SK-MEL-5 (cell line): ENCODE results near the gene CLDN18. TPM values are rescaled to one million over a fixed set of nuclear protein-coding genes. Genes with fewer than 3 reads are reported as not detected.

Source experiments
- DNase-seq: peaks from one replicate; pipeline ENCODE4 v3.0.0-alpha.2; 2016; ENCODE audit warnings: low read depth, low spot score
- in situ Hi-C: cut with HindIII; loops from 2 replicates; pipeline ENCODE4 v1.10.0; 2016; ENCODE audit warnings: low sequenced_read_pairs, high pct_unique_total_duplicates, low pct_unique_long_range_greater_than_20kb
- total RNA-seq: library from RNA; depleted of rRNA; stranded (reverse); fragments of >200 nt; shearing (Covaris generic); gene quantifications from 2 replicates; pipeline ENCODE4 v1.2.3, GENCODE V29; 2014

CLDN18 gene
- total RNA-seq, 1 experiment from 2014 or later: not detected

DNA sequence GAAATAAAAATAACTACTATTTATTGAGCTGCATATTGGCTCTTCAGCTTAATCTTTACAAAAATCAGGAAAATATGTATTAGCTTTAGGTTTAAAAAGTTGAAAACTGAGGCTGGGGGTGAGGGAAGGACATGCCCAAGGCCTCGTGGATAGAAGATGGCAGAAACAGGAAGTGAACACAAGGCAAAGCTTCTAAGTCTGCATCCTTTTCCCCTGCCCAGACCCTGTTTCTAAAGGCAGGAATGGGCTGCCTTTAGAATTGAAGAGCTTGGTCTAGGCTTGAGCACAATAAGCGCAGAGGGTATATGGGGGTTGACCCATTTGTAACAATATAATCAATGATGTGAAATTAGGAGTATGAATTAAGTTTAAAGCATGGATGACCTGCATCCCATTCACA, 6.1 kb downstream of the CLDN18 start:
- DNase-seq: no peak
- in situ Hi-C loops: no loop called here

DNA sequence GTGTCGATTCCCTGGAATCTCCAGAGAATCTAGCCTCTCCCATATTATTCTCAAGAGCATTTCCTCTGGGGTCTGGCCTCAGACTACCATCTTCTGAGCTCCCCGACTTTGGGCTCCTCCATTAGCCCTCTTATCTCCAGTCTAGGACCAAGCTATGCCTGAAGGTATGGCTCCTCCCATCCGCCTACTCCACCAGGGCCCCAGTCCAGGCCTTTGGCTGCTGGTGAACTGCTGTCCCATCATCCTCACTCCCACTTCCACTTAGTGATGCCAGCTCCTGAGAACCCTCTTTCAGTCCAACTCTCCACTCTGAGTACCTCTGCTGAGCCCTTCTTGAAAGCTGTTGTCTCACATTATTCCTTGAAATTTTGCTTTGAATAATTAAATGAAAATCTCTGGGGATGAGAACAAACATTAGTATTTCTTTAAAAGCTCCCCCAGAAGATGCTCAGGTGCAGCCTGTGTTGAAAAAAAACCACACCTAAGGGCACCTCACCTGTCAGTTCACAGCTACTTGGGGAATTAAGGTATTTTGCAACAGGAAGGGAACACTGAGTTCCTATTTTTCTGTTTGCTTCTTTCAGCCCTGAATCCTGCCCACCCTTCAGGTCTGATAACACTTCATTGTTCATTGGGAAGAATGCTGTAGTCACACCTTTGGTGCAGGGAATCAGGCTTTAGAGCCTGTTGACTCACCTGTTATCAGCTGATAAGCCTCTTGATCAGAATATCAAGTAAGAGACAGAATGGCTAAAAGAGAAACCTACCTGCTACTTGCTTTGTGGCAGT, 9.5 kb downstream of the CLDN18 start:
- in situ Hi-C loops: no loop called here
- DNase-seq: no peak

DNA sequence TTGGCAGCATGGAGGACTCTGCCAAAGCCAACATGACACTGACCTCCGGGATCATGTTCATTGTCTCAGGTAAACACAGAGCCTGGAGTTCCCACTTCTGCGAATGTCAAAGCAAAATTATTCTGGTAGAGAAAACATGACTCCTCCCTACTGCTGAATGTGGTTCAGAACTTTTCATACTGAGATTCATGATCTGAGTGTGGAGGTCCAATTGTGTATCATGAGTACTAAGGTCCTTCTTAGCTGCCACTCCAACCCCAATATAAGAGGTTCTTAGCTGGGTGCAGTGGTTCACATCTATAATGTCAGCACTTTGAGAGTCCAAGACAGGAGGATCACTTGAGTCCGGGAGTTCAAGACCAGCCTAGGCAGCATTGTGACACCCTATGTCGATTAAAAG, 13.8 kb downstream of the CLDN18 start:
- DNase-seq: no peak
- in situ Hi-C loops: no loop called here

DNA sequence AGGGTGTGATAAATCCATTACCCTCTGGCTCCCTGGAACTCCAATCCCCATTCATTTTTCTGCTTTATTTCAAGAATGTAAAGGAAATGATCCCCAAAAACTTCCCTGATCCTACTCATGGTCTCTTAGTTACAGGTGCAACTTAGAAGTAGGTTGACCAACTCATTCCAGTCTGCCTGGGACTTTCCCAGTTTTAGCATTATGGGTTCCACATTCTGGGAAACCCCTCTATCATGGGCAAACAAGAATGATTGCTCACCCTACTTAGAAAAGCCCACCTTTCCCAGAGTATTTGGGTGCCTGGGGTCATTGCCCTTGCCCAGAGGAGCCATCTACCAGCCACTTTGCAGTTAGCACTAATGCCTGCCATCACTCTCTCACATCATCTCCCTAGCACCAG, 15.6 kb downstream of the CLDN18 start:
- in situ Hi-C loops: no loop called here

DNA sequence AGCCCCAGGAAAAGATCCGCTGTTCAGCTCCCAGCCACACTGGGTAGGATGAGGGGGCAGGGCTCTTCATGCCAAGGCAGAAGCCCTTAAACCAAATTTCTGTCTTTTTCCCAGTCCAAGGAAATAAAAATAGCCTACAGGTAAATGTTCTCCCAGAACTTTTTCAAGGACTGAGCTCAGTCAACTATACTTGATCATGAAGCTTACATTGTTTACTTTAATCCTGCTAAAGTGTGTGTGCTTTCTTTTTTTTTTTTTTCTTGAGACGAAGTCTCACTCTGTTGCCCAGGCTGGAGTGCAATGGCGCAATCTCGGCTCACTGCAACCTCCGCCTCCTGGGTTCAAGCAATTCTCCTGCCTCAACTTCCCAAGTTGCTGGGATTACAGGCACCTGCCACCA, 17.9 kb downstream of the CLDN18 start:
- in situ Hi-C loops: no loop called here
- no peak for DNase-seq

More for the DNA sequence above, 15.6 kb downstream of the CLDN18 start:
- DNase-seq: no peak

DNA sequence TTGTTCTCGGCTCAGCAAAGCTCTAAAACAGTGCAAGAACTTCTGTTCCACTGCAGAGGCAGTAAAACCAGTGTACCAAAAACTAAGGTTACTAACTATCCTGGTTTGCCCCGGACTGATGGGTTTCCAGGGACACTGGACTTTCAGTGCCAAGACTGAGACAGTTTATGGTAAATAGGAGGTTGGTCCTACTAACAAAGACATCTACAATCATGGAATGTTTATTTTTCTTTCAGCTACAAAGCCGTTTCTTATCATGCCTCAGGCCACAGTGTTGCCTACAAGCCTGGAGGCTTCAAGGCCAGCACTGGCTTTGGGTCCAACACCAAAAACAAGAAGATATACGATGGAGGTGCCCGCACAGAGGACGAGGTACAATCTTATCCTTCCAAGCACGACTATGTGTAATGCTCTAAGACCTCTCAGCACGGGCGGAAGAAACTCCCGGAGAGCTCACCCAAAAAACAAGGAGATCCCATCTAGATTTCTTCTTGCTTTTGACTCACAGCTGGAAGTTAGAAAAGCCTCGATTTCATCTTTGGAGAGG, 20.8 kb downstream of the CLDN18 start:
- in situ Hi-C loops: no loop called here
- no peak for DNase-seq

DNA sequence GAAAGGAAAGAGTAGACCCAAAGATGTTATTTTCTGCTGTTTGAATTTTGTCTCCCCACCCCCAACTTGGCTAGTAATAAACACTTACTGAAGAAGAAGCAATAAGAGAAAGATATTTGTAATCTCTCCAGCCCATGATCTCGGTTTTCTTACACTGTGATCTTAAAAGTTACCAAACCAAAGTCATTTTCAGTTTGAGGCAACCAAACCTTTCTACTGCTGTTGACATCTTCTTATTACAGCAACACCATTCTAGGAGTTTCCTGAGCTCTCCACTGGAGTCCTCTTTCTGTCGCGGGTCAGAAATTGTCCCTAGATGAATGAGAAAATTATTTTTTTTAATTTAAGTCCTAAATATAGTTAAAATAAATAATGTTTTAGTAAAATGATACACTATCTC, 21.6 kb downstream of the CLDN18 start:
- no peak for DNase-seq
- in situ Hi-C loops: no loop called here

DNA sequence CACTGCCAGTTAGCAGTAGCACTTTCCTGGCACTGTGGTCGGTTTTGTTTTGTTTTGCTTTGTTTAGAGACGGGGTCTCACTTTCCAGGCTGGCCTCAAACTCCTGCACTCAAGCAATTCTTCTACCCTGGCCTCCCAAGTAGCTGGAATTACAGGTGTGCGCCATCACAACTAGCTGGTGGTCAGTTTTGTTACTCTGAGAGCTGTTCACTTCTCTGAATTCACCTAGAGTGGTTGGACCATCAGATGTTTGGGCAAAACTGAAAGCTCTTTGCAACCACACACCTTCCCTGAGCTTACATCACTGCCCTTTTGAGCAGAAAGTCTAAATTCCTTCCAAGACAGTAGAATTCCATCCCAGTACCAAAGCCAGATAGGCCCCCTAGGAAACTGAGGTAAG, 22.6 kb downstream of the CLDN18 start:
- no peak for DNase-seq
- in situ Hi-C loops: no loop called here

DNA sequence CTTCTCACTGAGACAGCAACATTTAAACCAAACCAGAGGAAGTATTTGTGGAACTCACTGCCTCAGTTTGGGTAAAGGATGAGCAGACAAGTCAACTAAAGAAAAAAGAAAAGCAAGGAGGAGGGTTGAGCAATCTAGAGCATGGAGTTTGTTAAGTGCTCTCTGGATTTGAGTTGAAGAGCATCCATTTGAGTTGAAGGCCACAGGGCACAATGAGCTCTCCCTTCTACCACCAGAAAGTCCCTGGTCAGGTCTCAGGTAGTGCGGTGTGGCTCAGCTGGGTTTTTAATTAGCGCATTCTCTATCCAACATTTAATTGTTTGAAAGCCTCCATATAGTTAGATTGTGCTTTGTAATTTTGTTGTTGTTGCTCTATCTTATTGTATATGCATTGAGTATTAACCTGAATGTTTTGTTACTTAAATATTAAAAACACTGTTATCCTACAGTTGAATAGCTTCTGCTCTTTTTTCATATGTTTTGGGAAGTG, 23.3 kb downstream of the CLDN18 start:
- in situ Hi-C loops: no loop called here
- DNase-seq: no peak

DNA sequence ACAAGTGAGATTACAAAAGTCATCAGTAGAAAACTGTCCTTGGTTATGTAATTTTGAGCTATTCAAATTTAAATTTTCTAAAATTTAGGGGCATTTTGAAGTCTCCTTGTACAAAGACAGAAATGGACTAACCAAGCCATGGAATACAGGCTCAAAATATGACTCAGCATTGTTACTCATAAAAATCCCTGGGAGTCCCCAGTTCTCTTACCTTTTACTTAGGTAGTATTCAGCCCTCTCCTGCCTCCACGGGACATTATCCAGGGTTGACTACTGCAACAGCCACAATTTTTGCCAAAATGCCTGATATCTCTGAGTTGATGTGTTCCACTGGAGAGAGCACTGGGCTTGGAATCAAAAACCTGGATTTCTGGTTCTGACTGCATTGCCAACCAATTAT, 25.0 kb downstream of the CLDN18 start:
- no peak for DNase-seq
- in situ Hi-C loops: no loop called here

DNA sequence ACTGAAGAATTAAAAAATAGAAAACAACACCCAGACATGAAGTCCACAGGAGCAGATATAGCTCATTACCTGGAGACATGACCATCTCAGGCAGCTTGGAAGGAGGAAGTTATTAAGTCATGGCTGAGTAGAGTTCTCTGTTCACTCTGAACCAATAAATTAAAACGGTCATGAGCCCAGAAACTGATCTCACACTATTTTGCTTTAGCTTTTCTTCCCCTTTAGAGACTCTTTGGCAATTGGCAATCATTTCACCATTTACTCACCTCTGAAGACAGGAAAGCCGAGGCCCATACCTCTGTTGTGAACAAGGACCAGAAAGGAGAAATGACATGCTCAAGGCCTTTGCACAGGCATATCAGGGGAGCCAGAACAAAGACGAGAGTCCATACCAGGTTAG, 26.6 kb downstream of the CLDN18 start:
- in situ Hi-C loops: no loop called here
- no peak for DNase-seq

DNA sequence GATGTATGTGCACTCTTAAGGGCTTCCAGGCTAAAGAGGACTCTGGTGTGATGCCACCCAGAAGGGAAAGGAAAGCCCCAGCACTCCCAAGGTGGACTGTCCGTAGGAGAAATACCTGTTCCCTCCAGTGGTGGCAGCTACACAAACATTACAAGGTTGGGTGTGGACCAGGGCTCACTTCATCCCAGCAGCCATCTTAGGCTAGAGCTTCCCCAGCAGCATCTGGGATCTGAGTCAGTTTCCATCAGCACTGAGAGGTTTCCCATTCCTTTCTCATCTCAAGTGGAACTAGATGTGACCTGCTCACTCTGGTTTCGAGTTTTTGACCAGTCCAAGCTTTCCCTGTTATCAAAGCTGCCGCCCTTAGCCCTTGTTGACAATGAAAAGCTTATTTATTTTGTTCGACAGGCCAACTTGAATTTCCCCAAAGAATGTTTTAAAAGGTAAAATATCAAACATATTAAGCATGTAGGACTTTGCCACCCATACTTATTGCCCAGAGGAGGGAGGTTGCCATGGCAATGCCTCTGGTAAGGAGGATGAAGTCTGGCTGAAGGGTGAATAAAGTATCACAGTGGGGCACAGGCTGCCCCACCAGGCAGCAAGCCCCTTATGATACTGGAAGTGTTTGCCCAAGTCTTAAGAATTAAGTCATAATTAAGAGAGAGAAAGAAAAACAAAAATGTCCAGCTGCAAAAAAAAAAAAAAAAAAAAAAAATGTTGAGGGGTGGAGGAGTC, 28.9 kb downstream of the CLDN18 start:
- DNase-seq: no peak
- in situ Hi-C loops: no loop called here

DNA sequence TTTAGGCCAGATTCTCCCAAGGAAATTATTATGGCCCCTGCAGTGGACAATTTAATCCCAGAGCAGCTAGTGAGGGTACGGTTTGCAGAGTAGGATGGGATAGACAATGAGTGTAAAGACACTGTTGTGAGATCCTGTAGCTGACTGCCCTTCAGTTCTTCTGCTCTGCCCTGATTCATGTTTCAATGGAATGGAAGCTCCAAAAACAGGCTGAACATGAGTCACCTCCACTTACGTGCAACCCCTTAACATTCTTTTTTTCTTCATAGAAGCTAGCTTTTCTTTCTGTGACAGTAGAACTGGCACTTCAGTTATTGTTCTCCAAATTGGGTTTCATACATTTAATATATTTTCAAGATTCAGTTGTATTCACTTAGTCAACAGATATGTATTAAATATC, 32.1 kb downstream of the CLDN18 start:
- DNase-seq: no peak
- in situ Hi-C loops: no loop called here

DNA sequence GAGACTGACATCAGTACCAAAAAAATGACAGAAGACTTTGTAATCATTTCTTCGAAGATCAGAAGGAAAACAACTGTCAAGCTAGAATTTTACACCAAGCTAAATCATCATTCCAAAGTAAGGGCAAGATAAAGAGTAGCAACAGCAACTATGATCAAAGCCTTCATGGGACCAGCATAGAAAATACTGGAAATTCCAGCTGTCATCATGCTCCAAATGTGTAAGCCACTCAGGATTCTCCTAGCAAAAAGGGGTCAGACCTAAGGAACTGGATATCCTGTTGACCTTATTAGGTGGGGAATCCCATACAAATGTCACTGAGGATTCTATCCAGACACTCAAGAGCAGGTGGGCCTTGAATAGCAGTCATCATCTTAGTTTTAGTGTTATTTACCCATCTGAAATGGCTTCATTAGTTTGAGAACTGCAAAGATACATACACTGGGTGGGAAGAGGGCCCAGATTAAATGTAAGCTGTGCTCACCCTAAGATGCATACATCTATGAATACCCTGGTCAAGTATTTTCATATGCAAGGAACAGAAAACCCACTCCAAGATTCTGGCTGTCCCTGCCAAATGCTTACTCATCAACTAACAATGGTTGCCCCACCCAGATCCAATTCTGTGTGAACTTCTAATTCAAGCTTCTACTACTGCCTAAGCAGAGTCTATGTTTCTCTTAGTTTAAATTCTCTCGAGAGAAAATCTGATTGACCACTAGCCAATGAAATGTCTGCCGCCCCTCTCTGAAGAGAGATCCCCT, 33.5 kb downstream of the CLDN18 start:
- in situ Hi-C loops: no loop called here
- no peak for DNase-seq

DNA sequence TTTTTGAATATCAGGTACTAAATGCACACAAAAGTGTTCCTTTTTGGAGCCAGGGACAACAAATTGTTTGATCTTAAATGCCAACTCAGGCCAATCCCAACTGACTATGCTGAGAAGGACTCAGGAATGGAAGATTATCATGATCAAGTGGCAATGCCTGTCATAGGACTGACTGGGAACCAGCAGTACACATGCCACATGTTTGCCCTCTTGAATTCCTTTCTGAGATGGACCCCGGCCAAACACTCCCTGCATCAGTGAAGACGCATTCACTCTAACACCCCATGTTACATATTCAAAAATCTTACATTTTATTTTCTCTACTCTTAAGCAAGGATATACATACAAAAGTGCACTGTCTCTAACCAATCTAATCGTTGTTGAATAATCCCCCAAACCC, 36.1 kb downstream of the CLDN18 start:
- in situ Hi-C loops: no loop called here
- no peak for DNase-seq

DNA sequence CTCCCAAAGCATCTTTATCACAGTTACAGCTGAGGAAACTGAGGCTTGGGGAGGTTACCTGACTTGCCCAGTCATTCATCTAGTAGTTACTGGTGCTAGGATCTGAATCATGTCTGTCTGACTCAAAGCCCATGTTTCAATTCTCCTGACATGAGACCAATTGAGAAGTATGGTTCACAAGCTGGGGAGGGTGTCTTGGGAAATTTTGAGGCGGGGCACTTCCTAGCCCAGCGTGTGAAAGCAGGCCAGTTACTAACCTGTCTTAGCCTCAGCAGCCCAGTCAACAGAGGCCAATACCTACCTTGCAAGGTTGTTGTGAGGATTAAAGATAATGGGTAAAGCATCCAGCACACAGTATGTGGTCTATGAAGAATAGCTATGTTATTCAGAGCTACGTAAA, 37.0 kb downstream of the CLDN18 start:
- no peak for DNase-seq
- in situ Hi-C loops: no loop called here

DNA sequence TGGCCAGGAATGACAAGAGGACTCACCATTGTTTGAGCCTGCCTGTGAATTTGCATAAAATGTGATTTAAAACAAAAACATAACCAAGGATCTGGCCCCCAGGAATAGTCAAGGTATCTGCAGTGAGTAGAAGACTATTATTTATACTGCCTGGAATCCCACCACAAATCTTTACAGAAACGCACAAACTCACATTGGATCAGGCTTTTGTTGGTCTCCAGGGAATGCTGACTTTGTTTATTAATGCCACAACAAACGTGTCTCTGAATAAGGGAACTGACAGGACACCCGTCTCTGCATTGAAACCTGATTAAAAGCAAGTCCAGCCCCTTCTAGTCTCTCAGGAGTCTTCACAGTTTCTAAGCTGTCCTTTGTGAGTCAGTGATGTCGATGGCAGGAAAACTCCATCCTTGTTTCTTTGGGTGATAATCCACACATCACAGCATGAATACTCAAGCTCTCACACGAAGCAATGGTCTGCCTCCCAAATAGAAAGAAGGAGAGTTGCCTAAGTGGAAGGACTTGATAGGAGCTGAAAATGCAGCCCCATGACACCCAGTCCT, 37.7 kb downstream of the CLDN18 start:
- in situ Hi-C loops: no loop called here
- DNase-seq: no peak
